Activated CD4-positive, alpha-beta T cell treated with anti-CD3 and anti-CD28 coated beads, Interleukin-2, amount 10 ng/mL, durations not matched to agents 24 days and 14 days (primary cell): ENCODE data around the gene MRTFA. TPM values are rescaled to one million over a fixed set of nuclear protein-coding genes. Genes with fewer than 3 reads are reported as not detected.
"Not testable (repeated sequence)": the region's sequence is repeated elsewhere in the genome, so short reads cannot be mapped to it uniquely, and the experiment has no call there.

ENCODE experiments used
- DNase-seq: peaks from one replicate; pipeline ENCODE4 v3.0.0; 2022
- H3K27ac Mint-ChIP-seq: one replicate; pipeline ENCODE4 v1.8.0; 2022; ENCODE audit warnings: mild to moderate bottlenecking, mixed read lengths
- H3K27me3 Mint-ChIP-seq: one replicate; pipeline ENCODE4 v1.8.0; 2022; ENCODE audit warnings: mixed read lengths
- H3K36me3 Mint-ChIP-seq: one replicate; pipeline ENCODE4 v1.8.0; 2022; ENCODE audit warnings: low read depth, mild to moderate bottlenecking, mixed read lengths
- H3K4me1 Mint-ChIP-seq: one replicate; pipeline ENCODE4 v1.8.0; 2021; ENCODE audit warnings: mixed read lengths
- H3K4me3 Mint-ChIP-seq: one replicate; pipeline ENCODE4 v1.8.0; 2022; ENCODE audit warnings: mild to moderate bottlenecking, moderate library complexity, mixed read lengths
- H3K9me3 Mint-ChIP-seq: one replicate; pipeline ENCODE4 v1.8.0; 2021; ENCODE audit warnings: mixed read lengths
- intact Hi-C: fragments of 100-400 bp; cut with micrococcal nuclease; formaldehyde crosslinking; loops from one replicate; pipeline ENCODE4 v1.15.1; 2023
- total RNA-seq: library from RNA; stranded (reverse); gene quantifications from 2 replicates; pipeline ENCODE4 v1.2.3, GENCODE V29; 2022

The MRTFA gene
- total RNA-seq, 1 donor from 2014 or later: 51.7 TPM

DNA sequence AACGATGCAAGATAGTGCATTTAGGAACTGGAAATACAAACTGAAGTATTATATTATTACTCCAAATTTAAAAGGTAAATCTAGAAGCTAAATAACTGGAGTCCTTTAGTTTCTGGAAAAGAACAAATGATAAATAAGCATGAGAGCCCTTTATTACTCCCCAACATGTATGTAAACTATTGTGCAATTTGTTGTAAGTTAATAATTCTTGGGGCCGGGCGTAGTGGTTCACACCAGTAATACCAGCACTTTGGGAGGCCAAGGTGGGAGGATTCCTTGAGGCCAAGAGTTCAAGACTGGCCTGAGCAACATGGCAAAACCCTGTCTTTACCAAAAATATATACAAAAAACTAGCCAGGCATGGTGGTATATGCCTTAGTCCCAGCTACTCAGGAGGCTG is 255.1 kb downstream of the MRTFA start:
- H3K9me3 Mint-ChIP-seq: no peaks in the 10 kb centered on the region
- intact Hi-C loops: no loop called here
- H3K27ac Mint-ChIP-seq: no peak overlapping the region
- no peak overlapping the region for H3K4me3 Mint-ChIP-seq
- H3K36me3 Mint-ChIP-seq: peaks cover 13% of the 10 kb centered on the region
- H3K4me1 Mint-ChIP-seq: peaks cover 33% of the 10 kb centered on the region
- no peak for DNase-seq
- H3K27me3 Mint-ChIP-seq: no peaks in the 10 kb centered on the region

DNA sequence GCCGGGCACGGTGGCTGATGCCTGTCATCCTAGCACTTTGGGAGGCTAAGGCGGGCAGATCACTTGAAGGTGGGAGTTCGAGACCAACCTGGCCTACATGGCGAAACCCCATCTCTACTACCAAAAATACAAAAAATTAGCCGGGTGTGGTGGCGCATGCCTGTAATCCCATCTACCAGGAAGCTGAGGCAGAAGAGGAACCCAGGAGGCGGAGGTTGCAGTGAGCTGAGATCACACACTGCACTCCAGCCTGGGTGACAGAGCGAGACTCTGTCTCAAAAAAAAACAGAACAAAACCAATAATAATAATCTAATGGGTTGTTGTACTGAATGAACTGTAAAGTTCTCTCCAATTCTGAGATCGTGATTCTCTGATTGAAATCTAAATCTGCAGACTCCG is 258.1 kb downstream of the MRTFA start:
- H3K27ac Mint-ChIP-seq, H3K4me3 Mint-ChIP-seq, DNase-seq, intact Hi-C loops, H3K9me3 Mint-ChIP-seq, H3K27me3 Mint-ChIP-seq: not testable (repeated sequence)
- H3K4me1 Mint-ChIP-seq: peaks cover 12% of the 10 kb centered on the region
- peaks cover 13% of the 10 kb centered on the region for H3K36me3 Mint-ChIP-seq

DNA sequence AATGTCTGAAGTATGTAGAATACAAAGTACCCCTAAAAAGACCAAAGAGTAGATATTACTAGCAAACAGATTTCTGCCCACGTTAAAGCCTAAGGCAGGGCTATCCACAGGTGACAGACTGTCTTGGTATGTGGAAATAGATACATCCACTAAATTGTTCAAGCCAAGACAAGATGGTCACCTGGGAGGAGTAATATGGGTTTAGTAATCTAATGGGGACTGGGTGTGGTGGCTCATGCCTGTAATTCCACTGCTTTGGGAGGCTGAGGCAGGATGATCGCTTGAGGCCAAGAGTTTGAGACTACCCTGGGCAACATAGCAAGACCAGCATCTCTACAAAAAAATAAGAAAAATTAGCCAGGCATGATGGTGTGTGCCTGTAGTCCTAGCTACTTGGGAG is 258.6 kb downstream of the MRTFA start:
- Mint-ChIP-seq H3K27ac (no peak overlapping the region), H3K27me3 (no peaks in the 10 kb centered on the region), H3K36me3 (peaks cover 18% of the 10 kb centered on the region), H3K4me3 (no peak overlapping the region), H3K9me3 (no peaks in the 10 kb centered on the region), H3K4me1 (peaks cover 12% of the 10 kb centered on the region)
- intact Hi-C loops: no loop called here
- DNase-seq: no peak

DNA sequence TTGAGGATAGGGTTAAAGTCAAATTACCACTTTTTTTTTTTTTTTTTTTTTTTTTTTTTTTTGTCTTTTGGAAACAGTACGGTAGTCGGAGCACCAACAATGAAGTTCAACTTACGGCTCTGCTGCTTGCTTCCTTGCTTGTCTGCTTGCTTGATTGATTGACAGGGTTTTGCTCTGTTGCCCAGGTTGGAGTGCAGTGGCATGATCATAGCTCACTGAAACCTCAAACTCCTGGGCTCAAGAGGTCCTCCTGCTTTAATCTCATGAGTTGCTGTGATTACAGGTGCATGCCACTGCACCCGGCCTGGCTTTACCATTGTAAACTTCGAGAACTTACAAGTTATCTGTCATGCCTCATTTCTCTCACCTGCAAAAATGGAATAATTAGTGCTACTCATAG is 260.4 kb downstream of the MRTFA start:
- intact Hi-C loops: no loop called here
- no peaks in the 10 kb centered on the region for H3K27me3 Mint-ChIP-seq
- peaks cover 20% of the 10 kb centered on the region for H3K36me3 Mint-ChIP-seq
- peaks cover 16% of the 10 kb centered on the region for H3K4me1 Mint-ChIP-seq
- DNase-seq: no peak
- no peak overlapping the region for H3K4me3 Mint-ChIP-seq
- no peaks in the 10 kb centered on the region for H3K9me3 Mint-ChIP-seq
- no peak overlapping the region for H3K27ac Mint-ChIP-seq

DNA sequence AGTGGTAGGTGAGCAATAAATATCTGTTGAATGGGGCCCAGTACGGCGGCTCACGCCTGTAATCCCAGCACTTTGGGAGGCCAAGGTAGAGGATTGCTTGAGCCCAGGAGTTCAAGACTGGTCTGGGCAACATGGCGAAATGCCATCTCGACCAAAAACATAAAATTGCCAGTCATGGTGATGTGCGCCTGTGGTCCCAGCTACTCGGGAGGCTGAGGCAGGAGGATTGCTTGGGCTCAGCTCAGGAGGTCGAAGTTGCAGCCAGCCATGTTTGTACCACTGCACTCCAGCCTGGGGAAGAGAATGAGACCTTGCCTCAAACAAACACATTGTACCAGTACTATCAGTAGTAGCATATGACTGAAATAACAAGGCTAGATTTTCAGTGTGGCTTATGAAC is 262.0 kb downstream of the MRTFA start:
- intact Hi-C loops: no loop called here
- Mint-ChIP-seq H3K9me3 (no peaks in the 10 kb centered on the region), H3K27ac (no peak overlapping the region), H3K27me3 (no peaks in the 10 kb centered on the region), H3K4me1 (peaks cover 17% of the 10 kb centered on the region), H3K4me3 (no peak overlapping the region), H3K36me3 (peaks cover 23% of the 10 kb centered on the region)
- DNase-seq: no peak

DNA sequence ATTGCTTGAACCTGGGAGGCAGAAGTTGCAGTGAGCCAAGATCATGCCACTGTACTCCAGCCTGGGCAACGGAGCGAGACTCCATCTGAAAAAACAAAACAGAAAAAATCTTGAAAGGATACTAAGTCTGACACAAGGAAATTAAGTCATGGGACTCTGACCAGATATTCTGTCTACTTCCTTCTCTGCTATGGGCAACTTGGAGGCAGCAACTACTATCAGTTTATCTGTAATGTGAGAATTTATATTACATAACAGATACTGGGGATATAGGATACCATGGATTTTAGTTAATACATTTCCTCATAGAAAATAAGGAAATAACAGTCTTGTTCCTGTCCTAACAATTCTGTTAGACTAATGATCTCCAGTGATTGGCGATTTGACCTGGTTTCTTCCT is 267.7 kb downstream of the MRTFA start:
- peaks cover 21% of the 10 kb centered on the region for H3K4me1 Mint-ChIP-seq
- H3K27ac Mint-ChIP-seq: no peak overlapping the region
- no peak for DNase-seq
- peaks cover 63% of the 10 kb centered on the region for H3K36me3 Mint-ChIP-seq
- H3K4me3 Mint-ChIP-seq: no peak overlapping the region
- intact Hi-C loops: no loop called here
- H3K9me3 Mint-ChIP-seq: no peaks in the 10 kb centered on the region
- H3K27me3 Mint-ChIP-seq: no peaks in the 10 kb centered on the region

DNA sequence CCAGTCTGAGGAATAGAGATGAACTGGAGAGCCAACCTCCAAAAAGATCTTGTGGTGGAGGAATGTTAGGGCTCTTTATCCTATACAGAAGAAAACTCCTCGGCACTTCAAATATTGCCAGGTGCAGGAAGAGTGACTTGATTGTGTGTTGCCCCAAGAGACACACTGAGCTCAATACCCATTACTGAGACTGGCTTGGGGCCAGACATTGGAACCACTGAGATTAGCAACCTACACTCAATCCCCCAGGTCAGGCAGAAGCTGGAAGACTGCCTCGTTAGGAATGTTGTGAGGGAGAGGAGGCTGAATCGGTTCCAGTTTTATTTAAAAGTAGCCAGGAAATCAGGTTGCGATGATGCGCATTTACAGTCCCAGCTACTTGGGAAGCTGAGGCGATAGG is 268.5 kb downstream of the MRTFA start:
- Mint-ChIP-seq H3K27me3 (no peaks in the 10 kb centered on the region), H3K36me3 (peaks cover 67% of the 10 kb centered on the region), H3K4me3 (no peak overlapping the region), H3K27ac (peak overlapping the region; percentile 29), H3K4me1 (peaks cover 17% of the 10 kb centered on the region), H3K9me3 (no peaks in the 10 kb centered on the region)
- DNase-seq: no peak
- intact Hi-C loops: no loop called here

DNA sequence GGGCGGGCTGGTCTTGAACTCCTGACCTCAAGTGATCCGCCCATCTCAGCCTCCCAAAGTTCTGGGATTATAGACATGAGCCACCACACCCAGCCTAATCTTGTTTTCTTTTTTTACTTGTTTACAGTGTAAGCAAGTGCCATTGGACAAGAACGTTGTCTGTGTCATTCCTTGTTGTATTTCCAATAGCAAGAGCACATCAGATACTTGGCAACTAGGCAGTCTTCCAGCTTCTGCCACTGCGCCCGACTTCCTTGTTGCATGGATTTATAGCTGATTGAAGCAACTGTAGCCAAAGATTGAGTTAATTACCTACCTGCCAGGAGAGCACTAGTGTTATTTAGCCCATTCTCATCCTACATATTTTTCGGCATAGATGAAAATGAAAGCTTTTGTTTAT is 269.2 kb downstream of the MRTFA start:
- DNase-seq: no peak
- intact Hi-C loops: no loop called here
- peak overlapping the region; percentile 42 for H3K27ac Mint-ChIP-seq
- peaks cover 68% of the 10 kb centered on the region for H3K36me3 Mint-ChIP-seq
- no peak overlapping the region for H3K4me3 Mint-ChIP-seq
- no peaks in the 10 kb centered on the region for H3K9me3 Mint-ChIP-seq
- H3K27me3 Mint-ChIP-seq: no peaks in the 10 kb centered on the region
- peaks cover 11% of the 10 kb centered on the region for H3K4me1 Mint-ChIP-seq

DNA sequence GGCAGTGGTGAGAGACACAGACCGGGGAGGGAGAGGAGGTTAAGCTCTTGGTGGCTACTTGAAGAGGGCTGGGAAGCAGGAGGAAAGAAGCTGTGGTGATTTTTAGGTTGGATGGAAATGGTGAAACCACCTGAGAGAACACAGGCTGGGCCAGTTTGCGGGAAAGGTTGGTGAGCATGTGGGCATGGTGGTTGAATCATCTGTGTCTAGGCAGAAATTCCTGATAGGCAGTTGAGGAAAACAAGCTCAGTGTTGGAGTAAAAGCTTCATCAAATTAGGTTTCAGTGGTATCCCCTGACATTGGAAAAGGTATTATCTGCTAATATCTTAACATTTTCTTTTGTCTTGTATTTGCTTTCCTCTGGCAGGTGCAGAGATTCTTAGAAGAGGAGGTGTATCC is 270.5 kb downstream of the MRTFA start:
- Mint-ChIP-seq H3K4me3 (no peak overlapping the region), H3K27ac (peak overlapping the region; percentile 39), H3K9me3 (no peaks in the 10 kb centered on the region), H3K36me3 (peaks cover 76% of the 10 kb centered on the region), H3K4me1 (peaks cover 4% of the 10 kb centered on the region), H3K27me3 (no peaks in the 10 kb centered on the region)
- intact Hi-C loops: no loop called here
- DNase-seq: no peak

DNA sequence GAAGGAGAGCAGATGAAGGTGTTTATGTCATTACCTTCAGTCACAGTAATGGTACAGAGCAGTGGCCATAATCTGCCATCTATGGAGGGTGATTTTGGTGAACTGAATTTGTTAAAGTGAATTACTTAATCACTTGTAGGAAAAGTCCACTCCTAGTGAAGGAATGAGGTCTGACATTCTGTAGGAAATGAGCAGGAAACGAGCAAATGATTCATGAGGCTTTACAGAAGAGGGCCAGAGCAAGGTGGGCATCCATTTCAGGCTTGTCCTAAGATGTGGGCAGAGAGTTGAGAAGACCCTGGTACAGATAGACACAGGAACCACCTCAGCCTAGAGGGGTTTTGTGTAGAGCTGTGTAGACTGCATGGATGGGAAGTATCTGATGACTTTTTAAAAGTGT is 272.1 kb downstream of the MRTFA start:
- H3K9me3 Mint-ChIP-seq: no peaks in the 10 kb centered on the region
- H3K36me3 Mint-ChIP-seq: peaks cover 86% of the 10 kb centered on the region
- no peak overlapping the region for H3K27ac Mint-ChIP-seq
- no peak overlapping the region for H3K4me3 Mint-ChIP-seq
- no peak for DNase-seq
- H3K27me3 Mint-ChIP-seq: no peaks in the 10 kb centered on the region
- peaks cover 4% of the 10 kb centered on the region for H3K4me1 Mint-ChIP-seq
- intact Hi-C loops: no loop called here

DNA sequence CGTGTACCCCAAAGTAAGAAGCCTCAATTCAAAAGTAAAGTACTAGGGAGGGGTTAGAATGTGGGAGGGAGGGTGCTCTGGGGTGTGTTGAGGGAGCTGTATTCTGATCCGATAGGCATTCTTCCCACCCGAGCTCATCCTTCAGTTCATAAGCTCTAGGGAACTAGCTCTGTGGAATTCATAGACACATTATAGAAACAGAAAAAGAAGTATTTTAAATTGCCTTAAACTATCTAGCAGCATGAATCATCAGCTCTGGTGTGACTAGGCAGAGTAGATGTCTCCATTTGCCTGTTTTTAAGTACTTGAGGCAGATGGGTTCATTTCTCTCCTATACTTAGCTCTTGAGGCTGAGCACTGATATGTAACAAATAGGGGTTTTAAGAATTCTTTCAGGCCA is 273.5 kb downstream of the MRTFA start:
- H3K27ac Mint-ChIP-seq: no peak overlapping the region
- no peak overlapping the region for H3K4me3 Mint-ChIP-seq
- no peaks in the 10 kb centered on the region for H3K9me3 Mint-ChIP-seq
- intact Hi-C loops: no loop called here
- H3K4me1 Mint-ChIP-seq: peaks cover 3% of the 10 kb centered on the region
- H3K36me3 Mint-ChIP-seq: peaks cover 88% of the 10 kb centered on the region
- no peak for DNase-seq
- H3K27me3 Mint-ChIP-seq: no peaks in the 10 kb centered on the region

DNA sequence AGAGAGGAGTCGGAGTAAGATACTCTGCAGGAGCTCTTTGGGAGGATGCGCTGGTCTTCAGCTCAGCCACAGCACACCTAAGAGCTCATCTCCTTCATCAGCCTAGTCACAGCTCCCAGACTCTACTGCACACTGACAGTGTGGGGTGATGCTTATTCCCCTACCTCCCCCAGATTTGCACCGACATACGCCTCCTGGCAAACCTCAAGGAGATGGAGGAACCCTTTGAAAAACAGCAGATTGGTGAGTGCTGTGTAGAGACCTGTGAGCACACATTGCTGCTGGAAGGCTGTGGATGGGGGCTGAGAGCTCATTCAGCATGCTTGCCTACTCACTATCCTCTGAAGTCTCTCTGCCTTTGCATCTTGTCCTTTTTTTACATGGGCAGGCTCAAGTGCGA is 275.4 kb downstream of the MRTFA start:
- no peak for DNase-seq
- no peaks in the 10 kb centered on the region for H3K27me3 Mint-ChIP-seq
- H3K27ac Mint-ChIP-seq: no peak overlapping the region
- H3K4me3 Mint-ChIP-seq: no peak overlapping the region
- intact Hi-C loops: no loop called here
- no peaks in the 10 kb centered on the region for H3K9me3 Mint-ChIP-seq
- H3K36me3 Mint-ChIP-seq: peaks cover 81% of the 10 kb centered on the region
- peaks cover 3% of the 10 kb centered on the region for H3K4me1 Mint-ChIP-seq

Other genes starting within 250 kb of the MRTFA start
- gene MCHR1, start 42.8 kb upstream of the MRTFA start, total RNA-seq: not detected in 2 replicates
- gene SLC25A17, start 182.6 kb upstream of the MRTFA start, total RNA-seq: 32.8 and 37.7 TPM in 2 replicates
- gene ST13, start 219.9 kb upstream of the MRTFA start, total RNA-seq: 210 and 215 TPM in 2 replicates
- 17.6 and 17.7 TPM in 2 replicates for gene XPNPEP3, start 220.4 kb upstream of the MRTFA start, total RNA-seq
- gene DNAJB7, start 225.4 kb upstream of the MRTFA start, total RNA-seq: not detected in 2 replicates